MM.1S (cell line): ENCODE results near the gene BACE2.

ENCODE experiments used
- EZH2 ChIP-seq: fragments of 300-600 bp; sonication (generic); optimal IDR thresholded peaks from 2 replicates; pipeline ENCODE3; 2017; ENCODE audit warnings: low read depth, mild to moderate bottlenecking, antibody characterized with exemption, low read length, mixed read lengths
- EZH2phosphoT487 ChIP-seq: fragments of 300-600 bp; sonication (generic); IDR thresholded peaks from 2 replicates; pipeline ENCODE4 v1.6.1; 2018; ENCODE audit warnings: antibody characterized with exemption, low read length
- TF ChIP-seq, protein P1 (sequence below): fragments of 300-600 bp; sonication (generic); IDR thresholded peaks from 2 replicates; pipeline ENCODE4 v1.5.1; 2016; ENCODE audit warnings: antibody characterized with exemption, low read length, mixed read lengths

- TF ChIP-seq, protein P1, sequence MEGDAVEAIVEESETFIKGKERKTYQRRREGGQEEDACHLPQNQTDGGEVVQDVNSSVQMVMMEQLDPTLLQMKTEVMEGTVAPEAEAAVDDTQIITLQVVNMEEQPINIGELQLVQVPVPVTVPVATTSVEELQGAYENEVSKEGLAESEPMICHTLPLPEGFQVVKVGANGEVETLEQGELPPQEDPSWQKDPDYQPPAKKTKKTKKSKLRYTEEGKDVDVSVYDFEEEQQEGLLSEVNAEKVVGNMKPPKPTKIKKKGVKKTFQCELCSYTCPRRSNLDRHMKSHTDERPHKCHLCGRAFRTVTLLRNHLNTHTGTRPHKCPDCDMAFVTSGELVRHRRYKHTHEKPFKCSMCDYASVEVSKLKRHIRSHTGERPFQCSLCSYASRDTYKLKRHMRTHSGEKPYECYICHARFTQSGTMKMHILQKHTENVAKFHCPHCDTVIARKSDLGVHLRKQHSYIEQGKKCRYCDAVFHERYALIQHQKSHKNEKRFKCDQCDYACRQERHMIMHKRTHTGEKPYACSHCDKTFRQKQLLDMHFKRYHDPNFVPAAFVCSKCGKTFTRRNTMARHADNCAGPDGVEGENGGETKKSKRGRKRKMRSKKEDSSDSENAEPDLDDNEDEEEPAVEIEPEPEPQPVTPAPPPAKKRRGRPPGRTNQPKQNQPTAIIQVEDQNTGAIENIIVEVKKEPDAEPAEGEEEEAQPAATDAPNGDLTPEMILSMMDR = no peak
- no peak for TF ChIP-seq EZH2
- no peak for TF ChIP-seq EZH2phosphoT487
These were observed 28.7 kb upstream of the BACE2 start for GRCh38 chr21:41139275-41139674.
